ENCODE results near the gene TMEM236.

TMEM236 gene

GRCh38 chr10:17847585-17848296 lies 95.7 kb downstream of the TMEM236 start:
- Histone ChIP-seq H3K36me3 (ENCODE audit: control insufficient read depth, low read length) (no peaks in the 10 kb centered on the region), H3K4me2 (ENCODE audit: low read length) (no peak overlapping the region), H3F3A (ENCODE audit: control insufficient read depth, insufficient read depth) (no peaks in the 10 kb centered on the region), H4K20me1 (ENCODE audit: control insufficient read depth, insufficient read depth, low read depth, low read length) (no peaks in the 10 kb centered on the region), H3K79me2 (ENCODE audit: control insufficient read depth, low read length) (no peaks in the 10 kb centered on the region), H3K9me2 (replicated peaks; ENCODE audit: control insufficient read depth, low read length) (no peaks in the 10 kb centered on the region), H3K9me3 (ENCODE audit: control insufficient read depth, insufficient read depth, low read length) (no peaks in the 10 kb centered on the region), H3K4me1 (ENCODE audit: control insufficient read depth, low read length) (peaks cover 22% of the 10 kb centered on the region), H3K4me3 (ENCODE audit: low read length) (no peak overlapping the region), H3K27ac (ENCODE audit: low read depth, low read length) (no peak overlapping the region), H3K27me3 (ENCODE audit: control insufficient read depth, low read length) (no peaks in the 10 kb centered on the region)
- TF ChIP-seq CTCF (IDR thresholded peaks at IDR 0.05; ENCODE audit: low read depth, low read length, poor library complexity, severe bottlenecking) (peak; percentile 61), EZH2phosphoT487 (IDR thresholded peaks at IDR 0.05; ENCODE audit: borderline replicate concordance, low read length) (no peak)

- Histone ChIP-seq H3K9me2 (replicated peaks; ENCODE audit: control insufficient read depth, low read length) (no peaks in the 10 kb centered on the region), H3K9me3 (ENCODE audit: control insufficient read depth, insufficient read depth, low read length) (no peaks in the 10 kb centered on the region), H3K36me3 (ENCODE audit: control insufficient read depth, low read length) (no peaks in the 10 kb centered on the region), H3K4me1 (ENCODE audit: control insufficient read depth, low read length) (peaks cover 22% of the 10 kb centered on the region), H3K79me2 (ENCODE audit: control insufficient read depth, low read length) (no peaks in the 10 kb centered on the region), H3K4me2 (ENCODE audit: low read length) (no peak overlapping the region), H3K27ac (ENCODE audit: low read depth, low read length) (no peak overlapping the region), H3K4me3 (ENCODE audit: low read length) (no peak overlapping the region), H3F3A (ENCODE audit: control insufficient read depth, insufficient read depth) (no peaks in the 10 kb centered on the region), H3K27me3 (ENCODE audit: control insufficient read depth, low read length) (no peaks in the 10 kb centered on the region), H4K20me1 (ENCODE audit: control insufficient read depth, insufficient read depth, low read depth, low read length) (no peaks in the 10 kb centered on the region)
- TF ChIP-seq CTCF (IDR thresholded peaks at IDR 0.05; ENCODE audit: low read depth, low read length, poor library complexity, severe bottlenecking) (no peak), EZH2phosphoT487 (IDR thresholded peaks at IDR 0.05; ENCODE audit: borderline replicate concordance, low read length) (no peak)
Measured at GRCh38 chr10:17848646-17849045, 96.6 kb downstream of the TMEM236 start.
